ENCODE data around the gene LAMTOR3. TPM values are rescaled to one million over a fixed set of nuclear protein-coding genes. Genes with fewer than 3 reads are reported as not detected.

The LAMTOR3 gene
- total RNA-seq, 1 experiment from 2014 or later = 30.6 TPM

GRCh38 chr4:99853190-99853589 is 41.0 kb downstream of the LAMTOR3 start:
- Mint-ChIP-seq H3K27me3 (ENCODE audit: low read depth) (no peaks in the 10 kb centered on the region; the same call in 1 of the 2 replicates), H3K36me3 (ENCODE audit: insufficient read depth in 1 of 3, low read depth in 3 of 3) (no peaks in the 10 kb centered on the region), H3K4me3 (no peak overlapping the region), H3K27ac (no peak overlapping the region), H3K9me3 (no peaks in the 10 kb centered on the region; a peak in 1 of 5 replicates), H3K4me1 (peaks cover 7 to 11% of the 10 kb centered on the region in 2 experiments)
- Histone ChIP-seq H3K23me2 (ENCODE audit: insufficient read length, low read depth, low read length, poor library complexity, severe bottlenecking) (no peaks in the 10 kb centered on the region), H3K4me2 (ENCODE audit: insufficient read depth, insufficient read length, low read length) (no peak overlapping the region), H3K27me3 (ENCODE audit: insufficient read depth, low read length) (no peaks in the 10 kb centered on the region), H3K4me1 (ENCODE audit: insufficient read depth, low read length) (no peaks in the 10 kb centered on the region), H2AFZ (ENCODE audit: low read length) (no peak overlapping the region), H2BK12ac (ENCODE audit: insufficient read length, low read depth, low read length) (no peak overlapping the region), H3K9me3 (ENCODE audit: control insufficient read depth, low read depth, low read length) (no peaks in the 10 kb centered on the region), H2AK5ac (ENCODE audit: insufficient read length, low read length) (no peak overlapping the region), H3K56ac (ENCODE audit: insufficient read length, low read depth, low read length) (no peak overlapping the region), H3T11ph (ENCODE audit: low read length) (no peak overlapping the region), H2BK5ac (ENCODE audit: insufficient read length, low read length) (no peak overlapping the region), H3K18ac (ENCODE audit: insufficient read length, low read depth, low read length) (no peak overlapping the region), H3K14ac (ENCODE audit: insufficient read depth, low read length) (no peak overlapping the region), H3K79me2 (ENCODE audit: insufficient read depth, low read length) (no peaks in the 10 kb centered on the region), H4K91ac (ENCODE audit: insufficient read length, low read depth, low read length) (no peak overlapping the region), H3K27ac (ENCODE audit: insufficient read length, low read depth, low read length) (no peak overlapping the region), H2BK120ac (ENCODE audit: low read depth, low read length, poor library complexity, severe bottlenecking) (no peak overlapping the region), H2BK15ac (ENCODE audit: low read depth, low read length) (no peak overlapping the region), H2BK20ac (ENCODE audit: low read depth, low read length, poor library complexity, severe bottlenecking) (no peak overlapping the region), H4K8ac (replicated peaks; ENCODE audit: insufficient read length, low read depth, low read length) (no peak overlapping the region), H4K5ac (ENCODE audit: insufficient read length, low read depth, low read length) (no peak overlapping the region), H3K9ac (ENCODE audit: extremely low read depth, insufficient read length, low read length) (no peak overlapping the region), H4K20me1 (ENCODE audit: control insufficient read depth, insufficient read depth, insufficient read length) (no peaks in the 10 kb centered on the region), H3K4ac (ENCODE audit: low read depth, low read length) (no peak overlapping the region), H3K79me1 (ENCODE audit: insufficient read depth, low read depth, low read length, poor library complexity, severe bottlenecking) (no peaks in the 10 kb centered on the region), H3K23ac (ENCODE audit: insufficient read length, low read depth, low read length) (no peak overlapping the region)
- WGBS (ENCODE audit: extremely low coverage, insufficient read length, low lambda C conversion rate) = no CpG with 5 or more reads among the region's 3 CpGs
- DNase-seq = no peak
- TF ChIP-seq CTCF (conservative IDR thresholded peaks at IDR 0.05) = no peak

Data from H9 (cell line).